GM13976 (cell line): ENCODE measurements around the gene PPP3CA.
"Not testable (repeated sequence)": the region's sequence is repeated elsewhere in the genome, so short reads cannot be mapped to it uniquely, and the experiment has no call there.

Source experiments
- DNase-seq: peaks from one replicate; pipeline ENCODE4 v3.0.0; 2012; ENCODE audit warnings: low spot score
- in situ Hi-C: fragments of 300-500 bp; cut with MboI; formaldehyde crosslinking; loops from one replicate; pipeline ENCODE4 v1.12.0; 2022; ENCODE audit warnings: low sequenced_read_pairs, mixed read lengths, inconsistent platforms; ENCODE audit not compliant: unreplicated experiment
- TF ChIP-seq, protein P1 (sequence below): IDR thresholded peaks from 2 replicates; pipeline ENCODE4 v1.5.1; 2012; ENCODE audit warnings: borderline replicate concordance, mild to moderate bottlenecking; ENCODE audit not compliant: insufficient read depth; ENCODE audit errors: extremely low read depth, missing control alignments, control extremely low read depth

The PPP3CA gene

DNA sequence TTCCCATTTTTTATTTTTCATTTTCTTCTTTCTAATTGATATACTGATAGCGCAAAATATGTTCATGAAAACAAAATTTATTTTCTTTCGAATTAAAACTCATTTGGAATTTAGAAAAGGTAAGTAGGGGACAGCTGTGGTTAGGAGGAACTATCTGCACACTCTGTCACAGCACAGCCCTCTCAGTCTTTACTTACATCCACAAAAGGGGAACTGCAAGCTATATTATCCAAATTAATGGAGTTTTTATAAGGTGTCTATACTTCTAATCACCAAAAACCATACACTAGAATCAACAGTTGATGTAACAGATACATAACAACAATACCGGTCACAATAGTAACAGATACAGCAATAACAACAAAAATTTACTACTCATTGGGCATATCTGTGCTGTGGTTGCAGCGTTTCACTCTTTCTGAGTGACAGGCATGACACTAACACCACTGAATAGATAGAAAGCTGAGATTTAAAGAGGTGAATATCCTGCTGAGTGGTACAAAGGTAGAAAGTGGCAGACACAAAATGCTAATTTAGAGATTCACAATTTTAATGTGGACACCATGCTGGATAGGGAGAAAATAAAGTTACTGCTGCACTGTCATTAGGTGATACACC is 160.7 kb downstream of the PPP3CA start:
- in situ Hi-C loops: no loop called here
- TF ChIP-seq, protein P1, sequence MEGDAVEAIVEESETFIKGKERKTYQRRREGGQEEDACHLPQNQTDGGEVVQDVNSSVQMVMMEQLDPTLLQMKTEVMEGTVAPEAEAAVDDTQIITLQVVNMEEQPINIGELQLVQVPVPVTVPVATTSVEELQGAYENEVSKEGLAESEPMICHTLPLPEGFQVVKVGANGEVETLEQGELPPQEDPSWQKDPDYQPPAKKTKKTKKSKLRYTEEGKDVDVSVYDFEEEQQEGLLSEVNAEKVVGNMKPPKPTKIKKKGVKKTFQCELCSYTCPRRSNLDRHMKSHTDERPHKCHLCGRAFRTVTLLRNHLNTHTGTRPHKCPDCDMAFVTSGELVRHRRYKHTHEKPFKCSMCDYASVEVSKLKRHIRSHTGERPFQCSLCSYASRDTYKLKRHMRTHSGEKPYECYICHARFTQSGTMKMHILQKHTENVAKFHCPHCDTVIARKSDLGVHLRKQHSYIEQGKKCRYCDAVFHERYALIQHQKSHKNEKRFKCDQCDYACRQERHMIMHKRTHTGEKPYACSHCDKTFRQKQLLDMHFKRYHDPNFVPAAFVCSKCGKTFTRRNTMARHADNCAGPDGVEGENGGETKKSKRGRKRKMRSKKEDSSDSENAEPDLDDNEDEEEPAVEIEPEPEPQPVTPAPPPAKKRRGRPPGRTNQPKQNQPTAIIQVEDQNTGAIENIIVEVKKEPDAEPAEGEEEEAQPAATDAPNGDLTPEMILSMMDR: no peak
- no peak for DNase-seq

DNA sequence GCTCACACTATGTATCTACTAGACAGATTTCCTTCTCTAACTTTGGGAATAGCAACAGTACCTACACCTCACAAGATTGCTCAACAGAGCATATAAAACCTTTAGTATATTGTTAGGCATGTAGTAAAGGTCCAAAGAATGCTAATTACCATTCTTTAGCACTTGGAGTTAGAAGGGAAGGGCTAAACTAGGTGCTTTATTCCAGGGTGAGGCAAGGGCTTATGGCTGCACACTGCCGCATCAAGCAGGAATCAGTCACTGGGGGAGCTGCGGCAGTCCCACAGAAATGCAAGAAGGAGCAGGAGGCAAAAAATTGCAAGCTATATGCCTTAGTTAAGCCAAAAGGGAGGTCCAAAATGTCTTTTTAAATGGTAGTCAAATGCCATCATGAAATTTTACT is 162.7 kb downstream of the PPP3CA start:
- in situ Hi-C loops: no loop called here
- TF ChIP-seq, protein P1: no peak
- no peak for DNase-seq

DNA sequence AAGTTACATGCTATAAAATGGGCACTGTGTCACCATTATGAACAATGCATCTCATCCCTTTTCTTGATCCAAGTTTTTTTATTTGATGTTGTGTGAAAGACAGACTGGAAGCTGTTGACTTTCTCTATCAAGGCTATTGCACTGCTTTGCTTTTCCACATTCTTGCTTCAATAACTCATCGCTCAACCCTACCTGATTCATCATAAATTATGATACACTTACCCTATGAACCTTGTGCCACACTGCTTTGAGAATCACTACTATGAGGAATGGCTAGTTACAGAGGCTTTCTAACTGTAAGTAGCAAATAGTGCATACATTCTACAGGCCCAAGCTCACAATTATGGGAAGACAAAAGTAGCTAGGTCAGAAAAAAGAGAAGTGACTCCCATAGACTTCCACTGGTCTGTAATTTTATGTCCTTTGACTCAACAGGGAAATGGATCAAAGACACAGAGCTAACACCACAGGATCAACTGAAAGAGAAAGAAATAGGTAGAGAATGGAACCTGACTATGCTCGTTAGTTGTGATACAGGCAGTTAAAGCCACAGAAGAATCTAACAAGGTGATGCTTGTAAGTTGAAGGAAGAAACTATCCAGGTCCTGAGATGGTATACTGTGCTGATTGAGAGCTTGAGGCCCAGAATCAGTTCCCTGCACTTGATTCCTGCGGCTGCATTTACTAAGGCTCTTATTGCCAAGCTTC is 163.5 kb downstream of the PPP3CA start:
- in situ Hi-C loops: no loop called here
- DNase-seq: no peak
- TF ChIP-seq, protein P1: no peak

- in situ Hi-C loops: no loop called here
- no peak for DNase-seq
These were observed 164.1 kb downstream of the PPP3CA start for GRCh38 chr4:101183221-101183620.

GRCh38 chr4:101182688-101183087 is 164.6 kb downstream of the PPP3CA start:
- in situ Hi-C loops, DNase-seq: not testable (repeated sequence)

More at GRCh38 chr4:101183221-101183620, 164.1 kb downstream of the PPP3CA start:
- TF ChIP-seq, protein P1: no peak

DNA sequence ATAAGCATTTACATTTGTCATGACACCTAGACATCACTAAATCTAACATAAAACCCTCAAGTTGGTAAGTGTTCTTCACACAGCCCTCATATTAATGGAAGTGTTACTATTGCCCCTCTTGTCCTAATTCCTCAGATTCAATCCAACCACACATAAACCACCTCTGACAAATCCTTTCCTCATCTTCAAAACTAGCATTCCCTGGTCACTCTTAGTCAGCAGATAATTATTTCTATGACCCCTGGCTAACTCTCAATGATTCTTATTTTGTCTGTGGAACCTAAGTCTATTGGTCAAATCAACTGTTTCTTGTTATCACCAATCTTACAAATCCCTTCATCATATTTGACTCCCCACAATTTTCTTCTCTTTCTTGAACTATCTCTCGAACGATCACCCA is 168.6 kb downstream of the PPP3CA start:
- in situ Hi-C loops: no loop called here
- TF ChIP-seq, protein P1: no peak
- DNase-seq: no peak

DNA sequence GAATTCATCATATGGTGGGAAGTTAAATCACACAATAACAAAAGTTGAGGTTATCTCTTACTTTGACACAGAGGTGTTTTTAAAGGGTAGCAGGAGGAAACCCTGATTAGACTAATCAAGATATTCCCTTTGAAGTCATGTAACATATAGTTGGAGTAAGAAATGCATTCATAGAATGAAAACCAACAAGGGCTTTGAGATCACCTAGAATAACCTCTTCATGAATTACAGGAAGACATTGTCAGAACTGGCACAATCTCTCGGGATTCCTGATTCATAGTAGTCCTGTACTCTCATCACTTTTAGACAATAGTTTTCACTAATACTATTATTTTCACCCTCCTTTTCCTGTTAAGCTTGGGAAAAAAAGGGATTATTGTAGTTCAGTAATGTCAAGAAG is 170.2 kb downstream of the PPP3CA start:
- in situ Hi-C loops: no loop called here
- TF ChIP-seq, protein P1: no peak
- no peak for DNase-seq
